DOHH2 (cell line): ENCODE measurements around the gene GRIN2C.

Experiments
- H3F3A ChIP-seq: fragments of 200-600 bp; sonication (generic), shearing (Covaris generic); 2 replicates; pipeline ENCODE4 v1.6.0; 2016; ENCODE audit warnings: antibody characterized with exemption, mild to moderate bottlenecking; ENCODE audit not compliant: control insufficient read depth, insufficient read depth
- H3K27ac ChIP-seq: fragments of 200-600 bp; sonication (generic); 2 replicates; pipeline ENCODE4 v1.5.1; 2014; ENCODE audit warnings: low read depth, mild to moderate bottlenecking, low read length, moderate library complexity
- H3K27me3 ChIP-seq: fragments of 200-600 bp; sonication (generic); 2 replicates; pipeline ENCODE4 v1.6.1; 2014; ENCODE audit warnings: mild to moderate bottlenecking, low read length, mixed read lengths; ENCODE audit not compliant: control insufficient read depth
- H3K36me3 ChIP-seq: fragments of 200-600 bp; sonication (generic); 2 replicates; pipeline ENCODE4 v1.6.1; 2014; ENCODE audit warnings: mild to moderate bottlenecking, low read length, moderate library complexity, mixed read lengths; ENCODE audit not compliant: control insufficient read depth
- H3K4me1 ChIP-seq: fragments of 200-600 bp; sonication (generic); 2 replicates; pipeline ENCODE4 v1.6.1; 2014; ENCODE audit warnings: mild to moderate bottlenecking, low read length, mixed read lengths; ENCODE audit not compliant: control insufficient read depth
- H3K4me2 ChIP-seq: fragments of 200-600 bp; sonication (generic); 2 replicates; pipeline ENCODE4 v1.6.0; 2014; ENCODE audit warnings: mild to moderate bottlenecking, low read length, moderate library complexity
- H3K4me3 ChIP-seq: fragments of 200-600 bp; sonication (generic); 2 replicates; pipeline ENCODE4 v1.5.1; 2014; ENCODE audit warnings: mild to moderate bottlenecking, low read length, mixed read lengths
- H3K79me2 ChIP-seq: fragments of 200-600 bp; sonication (generic); 2 replicates; pipeline ENCODE4 v1.6.1; 2014; ENCODE audit warnings: mild to moderate bottlenecking, low read length, mixed read lengths; ENCODE audit not compliant: control insufficient read depth
- H3K9me2 ChIP-seq: fragments of 200-600 bp; sonication (generic); replicated peaks from 2 replicates; pipeline ENCODE4 v1.6.1; 2014; ENCODE audit warnings: mild to moderate bottlenecking, low read length, mixed read lengths; ENCODE audit not compliant: control insufficient read depth
- H3K9me3 ChIP-seq: fragments of 200-600 bp; sonication (generic); 2 replicates; pipeline ENCODE4 v1.6.1; 2014; ENCODE audit warnings: antibody characterized with exemption, low read length, mixed read lengths; ENCODE audit not compliant: control insufficient read depth, insufficient read depth
- H4K20me1 ChIP-seq: fragments of 200-600 bp; sonication (generic); 2 replicates; pipeline ENCODE4 v1.6.0; 2014; ENCODE audit warnings: low read depth, mild to moderate bottlenecking, antibody characterized with exemption, low read length, moderate library complexity; ENCODE audit not compliant: control insufficient read depth, insufficient read depth
- EZH2phosphoT487 ChIP-seq: fragments of 200-600 bp; sonication (generic); IDR thresholded peaks from 2 replicates; pipeline ENCODE4 v1.6.1; 2017; ENCODE audit warnings: borderline replicate concordance, mild to moderate bottlenecking, antibody characterized with exemption, low read length, moderate library complexity, mixed read lengths
- TF ChIP-seq, protein P1 (sequence below): fragments of 200-600 bp; sonication (generic); IDR thresholded peaks from one replicate; pipeline ENCODE4 v1.5.1; 2014; ENCODE audit warnings: antibody characterized with exemption, mild to moderate bottlenecking, low read depth, low read length; ENCODE audit not compliant: poor library complexity, severe bottlenecking

The GRIN2C gene

GRCh38 chr17:74800531-74800930 is 59.2 kb downstream of the GRIN2C start:
- Histone ChIP-seq H3K4me1 (no peaks in the 10 kb centered on the region), H3F3A (no peaks in the 10 kb centered on the region), H3K36me3 (no peaks in the 10 kb centered on the region), H3K9me3 (no peaks in the 10 kb centered on the region), H3K27ac (no peak overlapping the region), H3K79me2 (no peaks in the 10 kb centered on the region), H3K9me2 (no peaks in the 10 kb centered on the region), H4K20me1 (no peaks in the 10 kb centered on the region), H3K4me2 (no peak overlapping the region), H3K27me3 (no peaks in the 10 kb centered on the region), H3K4me3 (no peak overlapping the region)
- TF ChIP-seq, protein P1, sequence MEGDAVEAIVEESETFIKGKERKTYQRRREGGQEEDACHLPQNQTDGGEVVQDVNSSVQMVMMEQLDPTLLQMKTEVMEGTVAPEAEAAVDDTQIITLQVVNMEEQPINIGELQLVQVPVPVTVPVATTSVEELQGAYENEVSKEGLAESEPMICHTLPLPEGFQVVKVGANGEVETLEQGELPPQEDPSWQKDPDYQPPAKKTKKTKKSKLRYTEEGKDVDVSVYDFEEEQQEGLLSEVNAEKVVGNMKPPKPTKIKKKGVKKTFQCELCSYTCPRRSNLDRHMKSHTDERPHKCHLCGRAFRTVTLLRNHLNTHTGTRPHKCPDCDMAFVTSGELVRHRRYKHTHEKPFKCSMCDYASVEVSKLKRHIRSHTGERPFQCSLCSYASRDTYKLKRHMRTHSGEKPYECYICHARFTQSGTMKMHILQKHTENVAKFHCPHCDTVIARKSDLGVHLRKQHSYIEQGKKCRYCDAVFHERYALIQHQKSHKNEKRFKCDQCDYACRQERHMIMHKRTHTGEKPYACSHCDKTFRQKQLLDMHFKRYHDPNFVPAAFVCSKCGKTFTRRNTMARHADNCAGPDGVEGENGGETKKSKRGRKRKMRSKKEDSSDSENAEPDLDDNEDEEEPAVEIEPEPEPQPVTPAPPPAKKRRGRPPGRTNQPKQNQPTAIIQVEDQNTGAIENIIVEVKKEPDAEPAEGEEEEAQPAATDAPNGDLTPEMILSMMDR, result no peak
- TF ChIP-seq EZH2phosphoT487, result no peak

DNA sequence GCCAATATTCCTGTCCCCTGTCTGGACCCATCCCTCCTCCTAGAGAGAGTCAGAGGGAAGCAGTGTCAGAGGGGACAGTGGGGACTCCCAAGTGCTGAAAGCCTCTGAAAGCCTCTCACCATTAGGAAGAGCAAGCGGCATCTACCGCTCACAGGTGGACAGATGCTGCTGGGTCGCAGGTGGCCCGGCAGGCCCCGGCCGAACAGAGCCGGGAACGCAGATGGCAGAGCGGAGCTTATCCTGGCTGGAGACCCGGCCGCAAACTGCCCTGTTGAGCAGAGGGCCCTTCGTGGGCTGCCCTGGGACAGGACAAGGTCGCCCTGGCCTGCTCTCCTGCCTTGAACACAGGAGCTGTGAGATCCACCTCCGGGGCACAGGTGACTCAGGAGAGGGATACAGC is 60.6 kb downstream of the GRIN2C start:
- Histone ChIP-seq H3K27me3 (no peaks in the 10 kb centered on the region), H3K27ac (no peak overlapping the region), H3K4me1 (no peaks in the 10 kb centered on the region), H3K9me3 (no peaks in the 10 kb centered on the region), H4K20me1 (no peaks in the 10 kb centered on the region), H3F3A (no peaks in the 10 kb centered on the region), H3K9me2 (no peaks in the 10 kb centered on the region), H3K4me2 (no peak overlapping the region), H3K79me2 (no peaks in the 10 kb centered on the region), H3K4me3 (no peak overlapping the region), H3K36me3 (no peaks in the 10 kb centered on the region)
- no peak for TF ChIP-seq EZH2phosphoT487
- TF ChIP-seq, protein P1, result no peak

DNA sequence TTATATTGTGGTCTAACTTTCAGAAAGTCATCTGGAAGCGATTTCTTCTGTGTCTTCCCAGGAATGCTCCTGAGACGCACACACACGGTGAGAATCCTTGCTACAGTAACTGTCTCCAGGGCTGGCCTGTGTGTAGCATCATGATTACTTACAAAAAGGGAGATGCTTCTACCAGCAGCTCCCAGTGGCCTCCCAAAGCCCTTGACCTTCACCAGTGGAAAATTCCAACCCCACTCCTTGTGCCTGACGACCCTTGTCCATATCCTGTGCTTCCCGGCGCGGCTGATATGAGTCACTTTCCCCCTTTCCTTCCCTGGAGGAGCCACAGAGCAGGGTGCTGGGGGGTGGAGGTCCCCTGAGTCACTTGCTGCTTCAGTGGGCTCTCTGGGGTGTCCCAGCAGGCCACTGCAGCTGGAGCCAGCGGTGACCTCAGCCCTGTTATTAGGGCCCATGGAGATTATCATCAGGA is 61.4 kb downstream of the GRIN2C start:
- Histone ChIP-seq H3K4me2 (no peak overlapping the region), H3K36me3 (no peaks in the 10 kb centered on the region), H3K4me3 (no peak overlapping the region), H3K4me1 (no peaks in the 10 kb centered on the region), H4K20me1 (no peaks in the 10 kb centered on the region), H3K27me3 (no peaks in the 10 kb centered on the region), H3K9me3 (no peaks in the 10 kb centered on the region), H3K9me2 (no peaks in the 10 kb centered on the region), H3F3A (no peaks in the 10 kb centered on the region), H3K79me2 (no peaks in the 10 kb centered on the region), H3K27ac (no peak overlapping the region)
- no peak for TF ChIP-seq EZH2phosphoT487
- TF ChIP-seq, protein P1, result no peak
